HepG2 (cell line): ENCODE results near the gene TOR4A.

Source experiments
- CTCF ChIP-seq: sonication (generic); formaldehyde crosslinking; IDR thresholded peaks from 2 replicates; pipeline ENCODE4 v1.5.0; 2020; ENCODE audit warnings: mild to moderate bottlenecking, missing genetic modification reagents, moderate library complexity
- E2F2 ChIP-seq: sonication (generic); formaldehyde crosslinking; IDR thresholded peaks from 2 replicates; pipeline ENCODE4 v1.4.0; 2020; ENCODE audit warnings: missing genetic modification reagents, borderline replicate concordance
- ETV5 ChIP-seq: IDR thresholded peaks from 2 replicates; pipeline ENCODE4 v1.6.1; 2018; ENCODE audit warnings: missing biosample characterization, missing genetic modification reagents, inconsistent platforms, borderline replicate concordance
- FOXJ3 ChIP-seq: sonication (generic); formaldehyde crosslinking; IDR thresholded peaks from 2 replicates; pipeline ENCODE4 v1.4.0; 2020; ENCODE audit warnings: missing genetic modification reagents, mild to moderate bottlenecking, borderline replicate concordance
- IRF2 ChIP-seq: IDR thresholded peaks from 2 replicates; pipeline ENCODE4 v1.6.1; 2018; ENCODE audit warnings: missing genetic modification reagents, missing compliant biosample characterization
- MTA1 ChIP-seq: sonication (generic); formaldehyde crosslinking; IDR thresholded peaks from 2 replicates; pipeline ENCODE4 v1.4.0; 2020; ENCODE audit warnings: missing genetic modification reagents, mild to moderate bottlenecking, borderline replicate concordance
- RAD21 ChIP-seq: fragments of 450-650 bp; formaldehyde crosslinking; IDR thresholded peaks from 2 replicates; pipeline ENCODE4 v1.5.0; 2020; ENCODE audit warnings: mild to moderate bottlenecking
- ZNF17 ChIP-seq: sonication (generic); formaldehyde crosslinking; IDR thresholded peaks from 2 replicates; pipeline ENCODE4 v1.5.0; 2020; ENCODE audit warnings: mild to moderate bottlenecking, missing genetic modification reagents
- ZNF44 ChIP-seq: sonication (generic); formaldehyde crosslinking; IDR thresholded peaks from 2 replicates; pipeline ENCODE4 v1.5.1; 2020; ENCODE audit warnings: mild to moderate bottlenecking, missing genetic modification reagents
- ZNF703 ChIP-seq: sonication (generic); formaldehyde crosslinking; IDR thresholded peaks from 2 replicates; pipeline ENCODE4 v1.5.1; 2020; ENCODE audit warnings: missing genetic modification reagents, mild to moderate bottlenecking, moderate library complexity, borderline replicate concordance
- TF ChIP-seq, protein P1 (sequence below): sonication (generic); formaldehyde crosslinking; IDR thresholded peaks from 2 replicates; pipeline ENCODE4 v1.5.1; 2020; ENCODE audit warnings: missing genetic modification reagents, mild to moderate bottlenecking, borderline replicate concordance

GRCh38 chr9:137228506-137228967 lies 49.0 kb upstream of the TOR4A start:
- TF ChIP-seq CTCF (CRISPR knock-in tag), result no peak
- TF ChIP-seq ZNF44, result no peak
- no peak for TF ChIP-seq FOXJ3 (CRISPR knock-in tag)
- TF ChIP-seq RAD21 (CRISPR knock-in tag), result no peak
- TF ChIP-seq ZNF17 (CRISPR knock-in tag), result no peak
- TF ChIP-seq, protein P1, sequence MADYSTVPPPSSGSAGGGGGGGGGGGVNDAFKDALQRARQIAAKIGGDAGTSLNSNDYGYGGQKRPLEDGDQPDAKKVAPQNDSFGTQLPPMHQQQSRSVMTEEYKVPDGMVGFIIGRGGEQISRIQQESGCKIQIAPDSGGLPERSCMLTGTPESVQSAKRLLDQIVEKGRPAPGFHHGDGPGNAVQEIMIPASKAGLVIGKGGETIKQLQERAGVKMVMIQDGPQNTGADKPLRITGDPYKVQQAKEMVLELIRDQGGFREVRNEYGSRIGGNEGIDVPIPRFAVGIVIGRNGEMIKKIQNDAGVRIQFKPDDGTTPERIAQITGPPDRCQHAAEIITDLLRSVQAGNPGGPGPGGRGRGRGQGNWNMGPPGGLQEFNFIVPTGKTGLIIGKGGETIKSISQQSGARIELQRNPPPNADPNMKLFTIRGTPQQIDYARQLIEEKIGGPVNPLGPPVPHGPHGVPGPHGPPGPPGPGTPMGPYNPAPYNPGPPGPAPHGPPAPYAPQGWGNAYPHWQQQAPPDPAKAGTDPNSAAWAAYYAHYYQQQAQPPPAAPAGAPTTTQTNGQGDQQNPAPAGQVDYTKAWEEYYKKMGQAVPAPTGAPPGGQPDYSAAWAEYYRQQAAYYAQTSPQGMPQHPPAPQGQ (CRISPR knock-in tag), result no peak
- TF ChIP-seq E2F2, result no peak
- no peak for TF ChIP-seq ZNF703 (CRISPR knock-in tag)
- TF ChIP-seq ETV5 (CRISPR knock-in tag), result 0 out of 2 replicates have a peak, but pooled peaks have one; percentile 18
- no peak for TF ChIP-seq IRF2
- TF ChIP-seq MTA1 (CRISPR knock-in tag), result no peak
